K562 (cell line): ENCODE measurements around the gene PDZRN3.

Source experiments
- CTCF ChIP-seq, 3 experiments: IDR thresholded peaks in 2 of 3; conservative IDR thresholded peaks in 1 of 3; 2 replicates each; pipeline ENCODE4 v1.5.1; 2011 to 2012; ENCODE audit warnings: low read length in 3 of 3, mild to moderate bottlenecking in 3 of 3, control low read depth in 2 of 3, improper control_type of control experiment in 1 of 3, inconsistent platforms in 1 of 3, low read depth in 1 of 3, mixed read lengths in 1 of 3, moderate library complexity in 1 of 3; ENCODE audit not compliant: insufficient read depth in 2 of 3
- DIDO1 ChIP-seq: fragments of 450-650 bp; IDR thresholded peaks from 2 replicates; pipeline ENCODE4 v1.6.1; 2016; ENCODE audit warnings: low read depth, missing biosample characterization, missing genetic modification characterization
- FOXP4 ChIP-seq: sonication (generic); formaldehyde crosslinking; IDR thresholded peaks from 2 replicates; pipeline ENCODE4 v1.8.0; 2022; ENCODE audit warnings: mild to moderate bottlenecking, missing genetic modification reagents, borderline replicate concordance
- MEIS2 ChIP-seq: fragments of 450-650 bp; IDR thresholded peaks from 2 replicates; pipeline ENCODE4 v1.6.1; 2014; ENCODE audit warnings: mild to moderate bottlenecking; ENCODE audit not compliant: partially characterized antibody
- PHF8 ChIP-seq: fragments of 200-600 bp; sonication (generic); IDR thresholded peaks from 2 replicates; pipeline ENCODE4 v1.6.1; 2012; ENCODE audit warnings: mixed run types, mild to moderate bottlenecking, inconsistent platforms, low read length, moderate library complexity, borderline replicate concordance
- RCOR1 ChIP-seq, 2 experiments: IDR thresholded peaks; 2 replicates each; pipeline ENCODE4 v1.6.1; 2012; ENCODE audit warnings: low read depth in 2 of 2, low read length in 2 of 2, borderline replicate concordance in 1 of 2, improper control_type of control experiment in 1 of 2
- TEAD4 ChIP-seq, 2 experiments: sonication (generic) in 1 of 2; formaldehyde crosslinking in 1 of 2; IDR thresholded peaks; 2 replicates each; pipeline versions ENCODE4 v1.6.1 to v1.8.0; 2012 to 2022; ENCODE audit warnings: borderline replicate concordance in 1 of 2, inconsistent platforms in 1 of 2, low read length in 1 of 2, mild to moderate bottlenecking in 1 of 2, missing genetic modification reagents in 1 of 2
- ZBTB8A ChIP-seq: fragments of 450-650 bp; IDR thresholded peaks from 2 replicates; pipeline ENCODE4 v1.6.1; 2018; ENCODE audit warnings: mild to moderate bottlenecking, moderate library complexity; ENCODE audit not compliant: partially characterized antibody
- ZNF274 ChIP-seq: IDR thresholded peaks from 2 replicates; pipeline ENCODE4 v1.6.1; 2011; ENCODE audit warnings: low read depth, mild to moderate bottlenecking, low read length, moderate library complexity, borderline replicate concordance
- ZNF324 ChIP-seq: fragments of 250-450 bp; sonication (Bioruptor Pico); IDR thresholded peaks from 2 replicates; pipeline ENCODE4 v1.4.0; 2020; ENCODE audit warnings: mild to moderate bottlenecking
- ZNF780A ChIP-seq: fragments of 250-450 bp; sonication (Bioruptor Pico); IDR thresholded peaks from 2 replicates; pipeline ENCODE4 v1.5.0; 2021; ENCODE audit warnings: mild to moderate bottlenecking
- TF ChIP-seq, protein P1 (sequence below): fragments of 450-650 bp; IDR thresholded peaks from 2 replicates; pipeline ENCODE4 v1.6.1; 2016; ENCODE audit warnings: missing biosample characterization, missing genetic modification characterization

- TF ChIP-seq RCOR1 (IDR thresholded peaks at IDR 0.05; ENCODE audit: borderline replicate concordance in 1 of 2, low read depth in 2 of 2, low read length in 2 of 2) (no peak), MEIS2 (no peak), PHF8 (no peak), ZBTB8A (no peak), ZNF274 (no peak), CTCF (IDR thresholded peaks at IDR 0.05 in 2 of 3, conservative IDR thresholded peaks at IDR 0.05 in 1 of 3; ENCODE audit: insufficient read depth in 2 of 3, low read depth in 1 of 3, low read length in 3 of 3) (no peak), ZNF780A (no peak), FOXP4 (no peak), TEAD4 (IDR thresholded peaks at IDR 0.05; ENCODE audit: low read length) (no peak), TEAD4 (CRISPR knock-in tag; IDR thresholded peaks at IDR 0.05; ENCODE audit: borderline replicate concordance) (no peak), ZNF324 (CRISPR knock-in tag) (no peak), DIDO1 (tag) (no peak)
- TF ChIP-seq, protein P1, sequence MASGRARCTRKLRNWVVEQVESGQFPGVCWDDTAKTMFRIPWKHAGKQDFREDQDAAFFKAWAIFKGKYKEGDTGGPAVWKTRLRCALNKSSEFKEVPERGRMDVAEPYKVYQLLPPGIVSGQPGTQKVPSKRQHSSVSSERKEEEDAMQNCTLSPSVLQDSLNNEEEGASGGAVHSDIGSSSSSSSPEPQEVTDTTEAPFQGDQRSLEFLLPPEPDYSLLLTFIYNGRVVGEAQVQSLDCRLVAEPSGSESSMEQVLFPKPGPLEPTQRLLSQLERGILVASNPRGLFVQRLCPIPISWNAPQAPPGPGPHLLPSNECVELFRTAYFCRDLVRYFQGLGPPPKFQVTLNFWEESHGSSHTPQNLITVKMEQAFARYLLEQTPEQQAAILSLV (tag): no peak
Measured at GRCh38 chr3:73548436-73548835, 76.3 kb downstream of the PDZRN3 start.
